DOHH2 (cell line): ENCODE data around the gene ABR.

Experiments
- H3F3A ChIP-seq: fragments of 200-600 bp; sonication (generic), shearing (Covaris generic); 2 replicates; pipeline ENCODE4 v1.6.0; 2016; ENCODE audit warnings: antibody characterized with exemption, mild to moderate bottlenecking; ENCODE audit not compliant: control insufficient read depth, insufficient read depth
- H3K27ac ChIP-seq: fragments of 200-600 bp; sonication (generic); 2 replicates; pipeline ENCODE4 v1.5.1; 2014; ENCODE audit warnings: low read depth, mild to moderate bottlenecking, low read length, moderate library complexity
- H3K27me3 ChIP-seq: fragments of 200-600 bp; sonication (generic); 2 replicates; pipeline ENCODE4 v1.6.1; 2014; ENCODE audit warnings: mild to moderate bottlenecking, low read length, mixed read lengths; ENCODE audit not compliant: control insufficient read depth
- H3K36me3 ChIP-seq: fragments of 200-600 bp; sonication (generic); 2 replicates; pipeline ENCODE4 v1.6.1; 2014; ENCODE audit warnings: mild to moderate bottlenecking, low read length, moderate library complexity, mixed read lengths; ENCODE audit not compliant: control insufficient read depth
- H3K4me1 ChIP-seq: fragments of 200-600 bp; sonication (generic); 2 replicates; pipeline ENCODE4 v1.6.1; 2014; ENCODE audit warnings: mild to moderate bottlenecking, low read length, mixed read lengths; ENCODE audit not compliant: control insufficient read depth
- H3K4me2 ChIP-seq: fragments of 200-600 bp; sonication (generic); 2 replicates; pipeline ENCODE4 v1.6.0; 2014; ENCODE audit warnings: mild to moderate bottlenecking, low read length, moderate library complexity
- H3K4me3 ChIP-seq: fragments of 200-600 bp; sonication (generic); 2 replicates; pipeline ENCODE4 v1.5.1; 2014; ENCODE audit warnings: mild to moderate bottlenecking, low read length, mixed read lengths
- H3K79me2 ChIP-seq: fragments of 200-600 bp; sonication (generic); 2 replicates; pipeline ENCODE4 v1.6.1; 2014; ENCODE audit warnings: mild to moderate bottlenecking, low read length, mixed read lengths; ENCODE audit not compliant: control insufficient read depth
- H3K9me2 ChIP-seq: fragments of 200-600 bp; sonication (generic); replicated peaks from 2 replicates; pipeline ENCODE4 v1.6.1; 2014; ENCODE audit warnings: mild to moderate bottlenecking, low read length, mixed read lengths; ENCODE audit not compliant: control insufficient read depth
- H3K9me3 ChIP-seq: fragments of 200-600 bp; sonication (generic); 2 replicates; pipeline ENCODE4 v1.6.1; 2014; ENCODE audit warnings: antibody characterized with exemption, low read length, mixed read lengths; ENCODE audit not compliant: control insufficient read depth, insufficient read depth
- H4K20me1 ChIP-seq: fragments of 200-600 bp; sonication (generic); 2 replicates; pipeline ENCODE4 v1.6.0; 2014; ENCODE audit warnings: low read depth, mild to moderate bottlenecking, antibody characterized with exemption, low read length, moderate library complexity; ENCODE audit not compliant: control insufficient read depth, insufficient read depth
- EZH2phosphoT487 ChIP-seq: fragments of 200-600 bp; sonication (generic); IDR thresholded peaks from 2 replicates; pipeline ENCODE4 v1.6.1; 2017; ENCODE audit warnings: borderline replicate concordance, mild to moderate bottlenecking, antibody characterized with exemption, low read length, moderate library complexity, mixed read lengths
- TF ChIP-seq, protein P1 (sequence below): fragments of 200-600 bp; sonication (generic); IDR thresholded peaks from one replicate; pipeline ENCODE4 v1.5.1; 2014; ENCODE audit warnings: antibody characterized with exemption, mild to moderate bottlenecking, low read depth, low read length; ENCODE audit not compliant: poor library complexity, severe bottlenecking

ABR gene

DNA sequence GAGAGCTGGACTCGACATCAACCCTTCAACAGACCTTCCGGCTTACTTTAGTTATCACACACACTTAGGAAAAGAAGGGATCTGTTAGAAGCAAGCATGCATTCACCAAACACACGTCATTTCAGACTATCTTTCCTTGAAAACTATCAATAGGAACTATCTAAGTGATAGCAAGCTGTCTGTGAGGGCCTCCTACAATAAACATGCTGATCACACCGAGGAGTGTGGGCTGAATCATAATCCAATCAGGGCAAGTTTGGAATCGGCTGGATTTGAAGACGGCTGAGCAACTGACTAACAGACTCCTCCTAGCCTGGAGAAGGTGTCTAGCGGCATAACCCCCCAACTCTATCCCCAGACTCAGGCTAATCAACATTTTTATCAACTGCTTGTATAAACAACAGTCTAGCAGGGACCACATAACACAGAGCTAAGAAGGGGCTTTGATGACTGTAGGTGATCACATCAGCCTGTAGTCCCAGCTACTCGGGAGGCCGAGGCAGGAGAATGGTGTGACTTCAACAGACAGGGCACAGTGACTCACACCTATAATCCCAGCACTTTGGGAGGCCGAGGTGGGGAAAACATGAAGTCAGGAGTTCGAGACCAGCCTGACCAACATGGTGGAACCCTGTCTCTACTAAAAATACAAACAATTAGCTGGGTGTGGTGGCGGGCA is 214.3 kb downstream of the ABR start:
- H3K4me2 ChIP-seq = no peak overlapping the region
- H3K36me3 ChIP-seq = no peaks in the 10 kb centered on the region
- H3K27ac ChIP-seq = no peak overlapping the region
- H3K9me3 ChIP-seq = no peaks in the 10 kb centered on the region
- no peaks in the 10 kb centered on the region for H3K79me2 ChIP-seq
- H3K9me2 ChIP-seq = no peaks in the 10 kb centered on the region
- no peaks in the 10 kb centered on the region for H3K27me3 ChIP-seq
- no peaks in the 10 kb centered on the region for H3K4me1 ChIP-seq
- TF ChIP-seq EZH2phosphoT487 = no peak
- H4K20me1 ChIP-seq = no peaks in the 10 kb centered on the region
- H3F3A ChIP-seq = no peaks in the 10 kb centered on the region
- H3K4me3 ChIP-seq = no peak overlapping the region

GRCh38 chr17:964876-965275 is 214.9 kb downstream of the ABR start:
- no peaks in the 10 kb centered on the region for H3K9me3 ChIP-seq
- no peak overlapping the region for H3K27ac ChIP-seq
- H3K36me3 ChIP-seq = no peaks in the 10 kb centered on the region
- H3K4me1 ChIP-seq = no peaks in the 10 kb centered on the region
- H4K20me1 ChIP-seq = no peaks in the 10 kb centered on the region
- no peak overlapping the region for H3K4me2 ChIP-seq
- TF ChIP-seq EZH2phosphoT487 = no peak
- TF ChIP-seq, protein P1, sequence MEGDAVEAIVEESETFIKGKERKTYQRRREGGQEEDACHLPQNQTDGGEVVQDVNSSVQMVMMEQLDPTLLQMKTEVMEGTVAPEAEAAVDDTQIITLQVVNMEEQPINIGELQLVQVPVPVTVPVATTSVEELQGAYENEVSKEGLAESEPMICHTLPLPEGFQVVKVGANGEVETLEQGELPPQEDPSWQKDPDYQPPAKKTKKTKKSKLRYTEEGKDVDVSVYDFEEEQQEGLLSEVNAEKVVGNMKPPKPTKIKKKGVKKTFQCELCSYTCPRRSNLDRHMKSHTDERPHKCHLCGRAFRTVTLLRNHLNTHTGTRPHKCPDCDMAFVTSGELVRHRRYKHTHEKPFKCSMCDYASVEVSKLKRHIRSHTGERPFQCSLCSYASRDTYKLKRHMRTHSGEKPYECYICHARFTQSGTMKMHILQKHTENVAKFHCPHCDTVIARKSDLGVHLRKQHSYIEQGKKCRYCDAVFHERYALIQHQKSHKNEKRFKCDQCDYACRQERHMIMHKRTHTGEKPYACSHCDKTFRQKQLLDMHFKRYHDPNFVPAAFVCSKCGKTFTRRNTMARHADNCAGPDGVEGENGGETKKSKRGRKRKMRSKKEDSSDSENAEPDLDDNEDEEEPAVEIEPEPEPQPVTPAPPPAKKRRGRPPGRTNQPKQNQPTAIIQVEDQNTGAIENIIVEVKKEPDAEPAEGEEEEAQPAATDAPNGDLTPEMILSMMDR = no peak
- H3K79me2 ChIP-seq = no peaks in the 10 kb centered on the region
- H3K4me3 ChIP-seq = no peak overlapping the region
- no peaks in the 10 kb centered on the region for H3K27me3 ChIP-seq
- H3K9me2 ChIP-seq = no peaks in the 10 kb centered on the region
- H3F3A ChIP-seq = no peaks in the 10 kb centered on the region

DNA sequence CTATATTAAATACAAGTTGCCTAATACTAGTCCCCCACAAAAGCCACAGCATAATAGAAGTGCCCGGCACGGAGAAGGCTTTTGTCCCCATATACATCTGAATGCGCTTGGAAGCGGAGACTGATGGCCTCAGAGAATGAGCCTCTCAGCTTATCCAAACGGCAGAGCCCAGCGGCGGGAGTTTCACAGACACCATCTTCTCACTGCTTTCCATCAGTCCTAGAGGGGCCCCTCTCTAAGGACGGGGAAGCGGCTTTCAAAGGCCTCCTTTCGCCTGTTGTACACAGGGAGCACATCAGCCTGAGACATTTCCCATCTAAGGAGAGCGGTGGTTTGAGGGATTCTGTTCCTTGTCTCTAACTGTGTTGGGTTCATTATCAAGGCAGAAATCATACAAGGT is 217.1 kb downstream of the ABR start:
- TF ChIP-seq, protein P1 = no peak
- no peak for TF ChIP-seq EZH2phosphoT487
- no peaks in the 10 kb centered on the region for H3K9me3 ChIP-seq
- no peaks in the 10 kb centered on the region for H3K27me3 ChIP-seq
- no peak overlapping the region for H3K27ac ChIP-seq
- H3F3A ChIP-seq = no peaks in the 10 kb centered on the region
- no peaks in the 10 kb centered on the region for H3K4me1 ChIP-seq
- H3K4me2 ChIP-seq = no peak overlapping the region
- H3K4me3 ChIP-seq = no peak overlapping the region
- no peaks in the 10 kb centered on the region for H3K79me2 ChIP-seq
- H3K9me2 ChIP-seq = no peaks in the 10 kb centered on the region
- no peaks in the 10 kb centered on the region for H4K20me1 ChIP-seq
- H3K36me3 ChIP-seq = no peaks in the 10 kb centered on the region

GRCh38 chr17:962166-962565 is 217.6 kb downstream of the ABR start:
- TF ChIP-seq, protein P1 = no peak
- no peak for TF ChIP-seq EZH2phosphoT487
- no peaks in the 10 kb centered on the region for H3K79me2 ChIP-seq
- H3K4me2 ChIP-seq = no peak overlapping the region
- no peaks in the 10 kb centered on the region for H3K27me3 ChIP-seq
- no peak overlapping the region for H3K4me3 ChIP-seq
- no peaks in the 10 kb centered on the region for H4K20me1 ChIP-seq
- no peaks in the 10 kb centered on the region for H3K9me3 ChIP-seq
- H3K9me2 ChIP-seq = no peaks in the 10 kb centered on the region
- H3K4me1 ChIP-seq = no peaks in the 10 kb centered on the region
- H3F3A ChIP-seq = no peaks in the 10 kb centered on the region
- no peak overlapping the region for H3K27ac ChIP-seq
- no peaks in the 10 kb centered on the region for H3K36me3 ChIP-seq
